GM12875 (cell line): ENCODE results near the gene BLOC1S3.

Source experiments
- H3K4me3 ChIP-seq: one replicate; pipeline ENCODE4 v1.5.1; 2011; ENCODE audit warnings: low read depth, low read length, control low read depth
- TF ChIP-seq, protein P1 (sequence below): IDR thresholded peaks from 2 replicates; pipeline ENCODE4 v1.5.1; 2011; ENCODE audit warnings: low read depth, mild to moderate bottlenecking, control low read depth, inconsistent platforms, low read length, moderate library complexity, borderline replicate concordance; ENCODE audit not compliant: insufficient read depth

BLOC1S3 gene

DNA sequence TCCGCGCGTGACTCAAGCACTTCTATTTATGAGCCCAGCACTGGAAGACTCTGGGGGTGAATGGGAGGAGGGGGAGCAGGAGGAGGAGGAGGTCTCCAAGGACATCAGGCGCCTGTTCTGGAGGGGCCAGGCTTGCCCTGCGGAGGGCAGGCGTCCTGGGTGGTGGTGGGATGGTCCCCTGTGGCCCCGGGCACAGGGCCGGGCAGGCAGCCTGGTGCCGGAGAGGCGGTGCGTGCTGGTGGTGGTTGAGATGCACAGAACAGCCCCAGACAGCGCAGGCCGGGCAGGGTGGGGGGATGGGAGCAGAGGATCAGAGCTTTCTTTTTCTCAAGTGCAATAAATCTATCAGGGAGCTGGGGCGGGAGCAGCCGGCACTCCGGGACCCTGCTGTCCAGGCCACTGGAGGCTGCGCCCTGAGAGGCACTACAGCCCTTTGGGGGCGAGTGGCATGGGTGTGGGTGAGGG lies 31.8 kb upstream of the BLOC1S3 start:
- TF ChIP-seq, protein P1, sequence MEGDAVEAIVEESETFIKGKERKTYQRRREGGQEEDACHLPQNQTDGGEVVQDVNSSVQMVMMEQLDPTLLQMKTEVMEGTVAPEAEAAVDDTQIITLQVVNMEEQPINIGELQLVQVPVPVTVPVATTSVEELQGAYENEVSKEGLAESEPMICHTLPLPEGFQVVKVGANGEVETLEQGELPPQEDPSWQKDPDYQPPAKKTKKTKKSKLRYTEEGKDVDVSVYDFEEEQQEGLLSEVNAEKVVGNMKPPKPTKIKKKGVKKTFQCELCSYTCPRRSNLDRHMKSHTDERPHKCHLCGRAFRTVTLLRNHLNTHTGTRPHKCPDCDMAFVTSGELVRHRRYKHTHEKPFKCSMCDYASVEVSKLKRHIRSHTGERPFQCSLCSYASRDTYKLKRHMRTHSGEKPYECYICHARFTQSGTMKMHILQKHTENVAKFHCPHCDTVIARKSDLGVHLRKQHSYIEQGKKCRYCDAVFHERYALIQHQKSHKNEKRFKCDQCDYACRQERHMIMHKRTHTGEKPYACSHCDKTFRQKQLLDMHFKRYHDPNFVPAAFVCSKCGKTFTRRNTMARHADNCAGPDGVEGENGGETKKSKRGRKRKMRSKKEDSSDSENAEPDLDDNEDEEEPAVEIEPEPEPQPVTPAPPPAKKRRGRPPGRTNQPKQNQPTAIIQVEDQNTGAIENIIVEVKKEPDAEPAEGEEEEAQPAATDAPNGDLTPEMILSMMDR: no peak
- H3K4me3 ChIP-seq: no peak overlapping the region

DNA sequence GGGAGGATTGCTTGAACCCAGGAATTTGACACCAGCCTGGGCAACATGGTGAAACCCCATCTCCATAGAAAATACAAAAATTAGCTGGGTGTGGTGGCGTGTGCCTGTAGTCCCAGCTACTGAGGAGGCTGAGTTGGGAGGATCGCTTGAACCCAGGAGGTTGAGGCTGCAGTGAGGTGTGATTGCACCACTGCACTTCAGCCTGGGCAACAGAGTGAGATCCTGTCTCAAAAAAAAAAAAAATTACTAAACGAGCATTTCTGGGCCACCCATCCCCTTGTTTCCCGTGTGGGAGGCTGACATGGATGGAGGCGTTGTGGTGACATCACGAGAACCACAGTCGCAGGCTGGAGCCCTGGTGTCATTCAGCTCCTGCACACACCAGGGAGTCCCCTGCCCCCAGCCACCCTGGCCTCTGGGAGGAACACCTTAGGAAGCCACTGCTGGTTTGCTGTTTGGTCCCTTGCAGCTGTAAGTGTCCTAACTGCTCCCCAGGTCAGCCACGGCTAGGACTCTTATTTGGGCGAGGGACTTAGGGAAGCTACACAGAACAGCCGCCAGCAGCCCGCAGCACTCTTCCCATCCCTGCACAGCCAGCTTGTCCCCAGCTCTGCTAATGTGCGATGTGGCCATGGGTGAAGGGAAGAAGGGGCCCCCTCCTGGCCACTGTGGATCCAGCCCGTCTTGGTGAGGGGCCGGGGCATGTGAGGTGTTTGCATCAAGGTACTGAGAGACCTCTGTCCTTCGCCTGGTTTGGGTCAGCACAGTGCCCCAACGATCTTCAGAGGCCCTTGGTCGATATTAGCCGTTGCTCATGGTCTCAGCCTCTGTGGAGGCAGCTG lies 30.5 kb upstream of the BLOC1S3 start:
- TF ChIP-seq, protein P1: no peak
- no peak overlapping the region for H3K4me3 ChIP-seq

DNA sequence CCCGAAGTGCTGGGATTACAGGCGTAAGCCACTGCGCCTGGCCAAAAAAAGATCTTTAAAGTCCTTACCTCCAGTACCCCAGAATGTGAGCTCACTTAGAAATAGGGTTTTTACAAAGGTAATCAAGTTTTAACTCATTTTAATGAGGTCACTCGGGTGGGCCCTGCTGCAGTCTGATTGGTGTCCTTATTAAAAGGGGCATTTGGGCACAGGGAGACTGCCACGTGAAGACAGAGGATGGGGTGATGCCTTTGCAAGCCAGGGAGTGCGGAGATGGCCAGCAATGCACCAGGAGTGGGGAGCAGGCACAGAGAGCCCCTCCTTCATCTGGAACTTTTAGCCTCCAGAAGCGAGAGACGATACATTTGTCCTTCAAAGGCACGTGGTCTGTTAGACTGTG lies 29.5 kb upstream of the BLOC1S3 start:
- TF ChIP-seq, protein P1: no peak
- no peak overlapping the region for H3K4me3 ChIP-seq

DNA sequence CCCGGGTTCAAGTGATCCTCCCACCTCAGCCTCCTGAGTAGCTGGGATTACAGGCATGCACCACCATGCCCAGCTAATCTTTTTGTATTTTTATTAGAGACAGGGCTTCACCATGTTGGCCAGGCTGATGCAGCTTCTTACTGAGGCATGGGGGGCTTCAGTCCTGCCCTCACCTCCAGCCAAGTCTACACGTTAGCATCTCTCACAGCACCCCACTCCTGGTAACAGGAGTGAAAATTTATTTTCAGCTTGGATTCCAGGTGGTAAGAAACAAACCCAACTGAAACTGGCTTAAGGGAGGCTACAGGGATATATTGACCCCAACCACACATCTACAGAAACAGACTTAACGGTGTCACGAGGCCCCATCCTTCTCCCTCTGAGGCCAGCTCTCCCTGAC lies 28.4 kb upstream of the BLOC1S3 start:
- H3K4me3 ChIP-seq: no peak overlapping the region
- TF ChIP-seq, protein P1: no peak

DNA sequence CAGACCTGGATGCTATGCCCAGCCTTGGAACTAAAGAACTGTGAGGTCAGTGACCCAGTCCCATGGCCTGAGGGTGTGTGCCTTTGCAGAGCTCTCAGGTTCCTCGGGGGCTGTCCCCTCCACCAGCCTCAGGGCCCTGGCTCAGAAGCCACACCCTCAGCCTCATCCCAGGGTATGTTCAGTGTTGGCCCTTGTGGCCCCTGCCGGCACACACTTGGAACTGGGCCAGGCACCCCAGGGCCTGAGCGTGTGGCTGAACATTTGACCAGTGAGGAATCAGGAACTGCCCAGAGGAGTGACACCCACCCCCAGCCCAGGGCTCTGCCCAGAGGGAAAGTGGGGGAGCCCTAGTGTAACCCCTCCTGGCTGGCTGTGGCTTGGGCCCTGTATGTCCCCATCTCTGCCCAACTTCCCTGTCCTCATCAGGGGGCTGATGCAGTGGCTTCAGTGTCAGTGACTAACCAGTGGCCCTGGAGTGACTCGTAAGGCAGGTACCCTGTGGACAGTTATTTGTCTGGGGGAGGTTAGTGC lies 27.8 kb upstream of the BLOC1S3 start:
- TF ChIP-seq, protein P1: no peak

DNA sequence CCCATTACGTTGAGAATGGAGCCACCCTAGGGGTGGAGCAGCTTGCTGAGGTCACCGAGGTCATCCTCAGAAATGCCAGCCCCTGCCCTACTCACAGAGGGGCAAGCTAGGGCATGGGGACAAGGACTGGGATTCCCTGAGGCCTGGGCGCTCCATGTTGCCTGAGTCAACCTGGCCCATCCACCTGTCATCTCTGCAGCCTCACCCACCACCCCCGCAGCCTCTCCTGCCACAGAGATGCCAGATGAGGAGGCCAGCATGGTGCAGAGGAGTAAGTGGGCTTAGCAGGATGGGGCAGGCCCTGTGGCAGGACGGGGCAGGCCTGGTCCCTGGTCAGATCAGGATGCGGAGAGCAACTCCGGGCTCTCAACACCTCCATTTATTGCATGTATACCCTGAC lies 27.3 kb upstream of the BLOC1S3 start:
- TF ChIP-seq, protein P1: no peak
- H3K4me3 ChIP-seq: no peak overlapping the region

More for the DNA sequence above, 27.8 kb upstream of the BLOC1S3 start:
- H3K4me3 ChIP-seq: no peak overlapping the region
